HCT116 (cell line): ENCODE measurements around the gene DNAAF8. TPM values are rescaled to one million over a fixed set of nuclear protein-coding genes. Genes with fewer than 3 reads are reported as not detected.

ENCODE experiments used
- ATAC-seq: fragments of 200-7000 bp; cut with Tn5 transposase; 2 replicates; pipeline ENCODE4 v1.9.1; 2020; ENCODE audit warnings: mild to moderate bottlenecking, moderate library complexity
- BruUV-seq: library from RNA; stranded (reverse); fragments of 400-500 nt; replicated peaks from 2 replicates; lab custom pipeline; 2021; lab: Mats Ljungman, UMichigan
- CTCF ChIA-PET: fragments of 300-600 bp; sonication (Branson Sonifier 250); formaldehyde crosslinking; loops from one replicate; lab custom pipeline; 2021; ENCODE audit warnings: antibody characterized with exemption; lab: Charles Lee
- POLR2A ChIA-PET: fragments of 300-600, 350-600 bp; sonication (Branson Sonifier 250); formaldehyde crosslinking; loops from one replicate; lab custom pipeline; 2021; ENCODE audit warnings: antibody characterized with exemption; lab: Charles Lee
- RAD21 ChIA-PET, 2 experiments: fragments of 300-600 bp; sonication (Branson Sonifier 250); formaldehyde crosslinking; loops; one replicate each; lab custom pipeline; 2023; ENCODE audit warnings: low total read pairs in 2 of 2; ENCODE audit not compliant: uncharacterized antibody in 2 of 2, unreplicated experiment in 2 of 2, low non-redundant PET in 1 of 2; lab: Charles Lee
- DNase-seq: peaks from one replicate; pipeline ENCODE4 v3.0.0-alpha.2; 2010; ENCODE audit warnings: low read depth, low spot score
- H2AFZ ChIP-seq: fragments of 200-600 bp; shearing (Covaris generic), sonication (generic); 2 replicates; pipeline ENCODE4 v1.6.1; 2017; ENCODE audit warnings: low read depth, mixed run types, mixed read lengths, antibody characterized with exemption, low read length; ENCODE audit not compliant: poor library complexity, severe bottlenecking
- H3K27ac ChIP-seq: 2 replicates; pipeline ENCODE4 v1.5.1; 2012; ENCODE audit warnings: low read depth, low read length
- H3K27me3 ChIP-seq: fragments of 200-600 bp; sonication (generic); 2 replicates; pipeline ENCODE4 v1.6.1; 2016; ENCODE audit warnings: mixed run types, low read length, mixed read lengths; ENCODE audit not compliant: insufficient read depth
- H3K36me3 ChIP-seq, 2 experiments: fragments of 200-500 bp in 1 of 2; fragments of 200-600 bp in 1 of 2; sonication (Bioruptor generic) in 1 of 2; sonication (generic) in 1 of 2; 2 replicates each; pipeline versions ENCODE4 v1.5.1 to v1.6.1; 2014 to 2016; ENCODE audit warnings: low read length in 2 of 2, inconsistent platforms in 1 of 2, mixed read lengths in 1 of 2, mixed run types in 1 of 2; ENCODE audit not compliant: insufficient read depth in 2 of 2, control insufficient read depth in 1 of 2
- H3K4me1 ChIP-seq, 2 experiments: fragments of 200-600 bp in 1 of 2; sonication (generic) in 1 of 2; 2 replicates each; pipeline versions ENCODE4 v1.5.1 to v1.6.1; 2012 to 2017; ENCODE audit warnings: low read length in 2 of 2, inconsistent platforms in 1 of 2, mild to moderate bottlenecking in 1 of 2, mixed read lengths in 1 of 2, mixed run types in 1 of 2, moderate library complexity in 1 of 2; ENCODE audit not compliant: insufficient read depth in 2 of 2, control insufficient read depth in 1 of 2
- H3K4me2 ChIP-seq: fragments of 200-600 bp; sonication (generic); 2 replicates; pipeline ENCODE4 v1.6.1; 2017; ENCODE audit warnings: mixed run types, low read length, mixed read lengths
- H3K4me3 ChIP-seq, 2 experiments: fragments of 200-600 bp in 1 of 2; sonication (generic) in 1 of 2; replicated peaks in 1 of 2; 2 replicates each; pipeline ENCODE4 v1.5.1; 2011 to 2016; ENCODE audit warnings: low read length in 2 of 2, control low read depth in 1 of 2, low read depth in 1 of 2, mild to moderate bottlenecking in 1 of 2, mixed read lengths in 1 of 2, mixed run types in 1 of 2
- H3K79me2 ChIP-seq: fragments of 200-600 bp; sonication (generic); 2 replicates; pipeline ENCODE4 v1.6.1; 2017; ENCODE audit warnings: mild to moderate bottlenecking, mixed run types, low read length, moderate library complexity, mixed read lengths; ENCODE audit not compliant: insufficient read depth
- H3K9ac ChIP-seq: fragments of 200-600 bp; sonication (generic); 2 replicates; pipeline ENCODE4 v1.6.1; 2016; ENCODE audit warnings: low read length, mixed read lengths
- H3K9me2 ChIP-seq: fragments of 200-600 bp; sonication (generic), shearing (Covaris generic); 2 replicates; pipeline ENCODE4 v1.6.1; 2017; ENCODE audit warnings: mixed run types, mild to moderate bottlenecking, moderate library complexity; ENCODE audit not compliant: insufficient read depth
- H3K9me3 ChIP-seq, 2 experiments: fragments of 200-500 bp in 1 of 2; fragments of 200-600 bp in 1 of 2; sonication (Bioruptor generic) in 1 of 2; sonication (generic) in 1 of 2; 2 replicates each; pipeline ENCODE4 v1.6.1; 2014 to 2017; ENCODE audit warnings: low read length in 2 of 2, mixed read lengths in 2 of 2, inconsistent platforms in 1 of 2, low read depth in 1 of 2, mild to moderate bottlenecking in 1 of 2, mixed run types in 1 of 2, moderate library complexity in 1 of 2; ENCODE audit not compliant: control insufficient read depth in 1 of 2, insufficient read depth in 1 of 2
- H4K20me1 ChIP-seq: fragments of 200-600 bp; sonication (generic), shearing (Covaris generic); 2 replicates; pipeline ENCODE4 v1.6.1; 2017; ENCODE audit warnings: mixed run types, mild to moderate bottlenecking, moderate library complexity; ENCODE audit not compliant: insufficient read depth
- CEBPB ChIP-seq: IDR thresholded peaks from 2 replicates; pipeline ENCODE4 v1.6.1; 2012; ENCODE audit warnings: low read depth
- CTCF ChIP-seq, 3 experiments: fragments of 200-600 bp in 1 of 3; sonication (generic) in 1 of 3; IDR thresholded peaks in 2 of 3; conservative IDR thresholded peaks in 1 of 3; 2 replicates each; pipeline ENCODE4 v1.5.1; 2012 to 2017; ENCODE audit warnings: low read depth in 2 of 3, low read length in 2 of 3, antibody characterized with exemption in 1 of 3, borderline replicate concordance in 1 of 3, control low read depth in 1 of 3, mild to moderate bottlenecking in 1 of 3, mixed read lengths in 1 of 3, mixed run types in 1 of 3, moderate library complexity in 1 of 3; ENCODE audit not compliant: insufficient read depth in 1 of 3
- EZH2 ChIP-seq: fragments of 200-600 bp; sonication (generic); IDR thresholded peaks from 2 replicates; pipeline ENCODE4 v1.6.1; 2017; ENCODE audit warnings: antibody characterized with exemption, mixed run types
- EZH2phosphoT487 ChIP-seq: fragments of 200-600 bp; IDR thresholded peaks from 2 replicates; pipeline ENCODE4 v1.6.1; 2018; ENCODE audit warnings: antibody characterized with exemption, borderline replicate concordance
- JUND ChIP-seq: IDR thresholded peaks from 2 replicates; pipeline ENCODE4 v1.6.1; 2012
- POLR2A ChIP-seq: IDR thresholded peaks from 2 replicates; pipeline ENCODE4 v1.7.0; 2011; ENCODE audit warnings: borderline replicate concordance; ENCODE audit not compliant: insufficient read depth, insufficient read length; ENCODE audit errors: extremely low read depth
- POLR2AphosphoS5 ChIP-seq: IDR thresholded peaks from 2 replicates; pipeline ENCODE4 v1.6.1; 2011; ENCODE audit warnings: mild to moderate bottlenecking, low read depth, low read length, moderate library complexity
- RAD21 ChIP-seq: IDR thresholded peaks from 2 replicates; pipeline ENCODE4 v1.6.1; 2012; ENCODE audit warnings: low read depth, mild to moderate bottlenecking
- SRF ChIP-seq: IDR thresholded peaks from 2 replicates; pipeline ENCODE4 v1.6.1; 2012; ENCODE audit warnings: low read depth
- YY1 ChIP-seq: IDR thresholded peaks from 2 replicates; pipeline ENCODE4 v1.6.1; 2011; ENCODE audit warnings: low read length, low read depth, moderate library complexity, mild to moderate bottlenecking; ENCODE audit not compliant: insufficient replicate concordance; ENCODE audit errors: extremely low read depth
- ZFX ChIP-seq: fragments of 450-650 bp; IDR thresholded peaks from 2 replicates; pipeline ENCODE4 v1.6.1; 2017
- ZNF274 ChIP-seq: fragments of 200-500 bp; sonication (Bioruptor generic); IDR thresholded peaks from 2 replicates; pipeline ENCODE4 v1.6.1; 2014; ENCODE audit warnings: mild to moderate bottlenecking, low read depth, low read length, inconsistent platforms
- intact Hi-C: fragments of 100-400 bp; cut with micrococcal nuclease; formaldehyde crosslinking; loops from 2 replicates; pipeline ENCODE4 v1.10.0; 2022
- total RNA-seq: library from RNA; stranded (reverse); gene quantifications from one replicate; pipeline ENCODE4 v1.2.1, GENCODE V29; 2021; ENCODE audit not compliant: unreplicated experiment
- TF ChIP-seq, protein P1 (sequence below): IDR thresholded peaks from 2 replicates; pipeline ENCODE4 v1.6.1; 2011; ENCODE audit warnings: mild to moderate bottlenecking, low read length, moderate library complexity; ENCODE audit not compliant: insufficient replicate concordance; ENCODE audit errors: extremely low read depth
- TF ChIP-seq, protein P2 (sequence below): IDR thresholded peaks from 2 replicates; pipeline ENCODE4 v1.6.1; 2012

DNAAF8 gene
- total RNA-seq, 1 experiment from 2014 or later = 1.0 TPM

DNA sequence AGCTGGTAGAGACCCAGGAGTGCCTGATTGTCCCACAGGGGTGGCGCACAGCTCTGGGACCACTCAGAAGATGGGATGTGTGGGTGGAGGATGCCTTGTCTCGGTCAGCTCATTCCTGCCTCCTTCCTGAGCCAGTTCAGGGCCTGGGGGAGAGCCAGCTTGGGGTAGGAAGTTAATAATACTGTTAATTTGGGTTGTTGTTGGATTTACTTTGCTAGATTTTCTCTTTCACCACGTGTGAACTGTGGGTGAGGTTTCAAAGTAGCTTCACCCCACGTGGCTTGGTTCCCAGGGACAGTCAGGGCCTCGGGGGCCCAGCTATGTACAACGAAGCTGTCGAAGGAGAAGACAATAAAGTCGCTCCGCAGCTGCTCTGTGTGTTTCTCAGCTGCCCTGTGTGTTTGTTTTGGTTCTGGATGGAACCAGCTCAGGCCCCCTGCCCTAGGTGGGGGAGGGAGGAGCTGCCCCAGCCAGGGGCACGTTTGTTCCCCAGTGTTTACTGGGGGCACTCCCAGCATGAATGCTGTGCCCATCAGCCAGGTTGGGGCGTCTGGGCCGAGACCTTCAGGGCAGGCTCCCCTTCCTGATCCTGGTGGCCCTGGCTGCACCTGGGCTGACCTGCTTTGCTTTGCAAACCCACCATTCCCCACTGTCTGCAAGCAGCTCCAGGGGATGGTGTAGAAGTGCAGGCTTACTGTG is 38.7 kb upstream of the DNAAF8 start:
- Histone ChIP-seq H3K4me1 (peaks cover 8 to 16% of the 10 kb centered on the region in 2 experiments; a peak in 2 of 4 replicates), H3K36me3 (peaks cover 9 to 12% of the 10 kb centered on the region in 2 experiments; a peak in 3 of 4 replicates), H4K20me1 (no peaks in the 10 kb centered on the region), H2AFZ (no peak overlapping the region), H3K9me2 (no peaks in the 10 kb centered on the region), H3K4me3 (no peak overlapping the region), H3K27ac (no peak overlapping the region), H3K4me2 (no peak overlapping the region), H3K27me3 (no peaks in the 10 kb centered on the region), H3K9ac (no peak overlapping the region), H3K79me2 (no peaks in the 10 kb centered on the region; the same call in 1 of the 2 replicates), H3K9me3 (no peaks in the 10 kb centered on the region)
- intact Hi-C loops = no loop called here
- POLR2A ChIA-PET = no interaction called here
- CTCF ChIA-PET = interaction anchor here (1.6 kb wide), 1 partner anchor 260 kb away, joined by 6 read pairs; no protein-coding TSS in a partner anchor
- DNase-seq (no peak), ATAC-seq (no peak)
- RAD21 ChIA-PET = no interaction called here
- TF ChIP-seq CEBPB = no peak
- TF ChIP-seq ZNF274 = no peak
- TF ChIP-seq POLR2AphosphoS5 = no peak
- TF ChIP-seq, protein P1, sequence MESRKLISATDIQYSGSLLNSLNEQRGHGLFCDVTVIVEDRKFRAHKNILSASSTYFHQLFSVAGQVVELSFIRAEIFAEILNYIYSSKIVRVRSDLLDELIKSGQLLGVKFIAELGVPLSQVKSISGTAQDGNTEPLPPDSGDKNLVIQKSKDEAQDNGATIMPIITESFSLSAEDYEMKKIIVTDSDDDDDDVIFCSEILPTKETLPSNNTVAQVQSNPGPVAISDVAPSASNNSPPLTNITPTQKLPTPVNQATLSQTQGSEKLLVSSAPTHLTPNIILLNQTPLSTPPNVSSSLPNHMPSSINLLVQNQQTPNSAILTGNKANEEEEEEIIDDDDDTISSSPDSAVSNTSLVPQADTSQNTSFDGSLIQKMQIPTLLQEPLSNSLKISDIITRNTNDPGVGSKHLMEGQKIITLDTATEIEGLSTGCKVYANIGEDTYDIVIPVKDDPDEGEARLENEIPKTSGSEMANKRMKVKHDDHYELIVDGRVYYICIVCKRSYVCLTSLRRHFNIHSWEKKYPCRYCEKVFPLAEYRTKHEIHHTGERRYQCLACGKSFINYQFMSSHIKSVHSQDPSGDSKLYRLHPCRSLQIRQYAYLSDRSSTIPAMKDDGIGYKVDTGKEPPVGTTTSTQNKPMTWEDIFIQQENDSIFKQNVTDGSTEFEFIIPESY = no peak
- TF ChIP-seq EZH2 = no peak
- TF ChIP-seq RAD21 = no peak
- TF ChIP-seq YY1 = no peak
- TF ChIP-seq JUND = no peak
- TF ChIP-seq SRF = no peak
- TF ChIP-seq POLR2A = no peak
- no peak for TF ChIP-seq CTCF (IDR thresholded peaks at IDR 0.05 in 2 of 3, conservative IDR thresholded peaks at IDR 0.05 in 1 of 3; ENCODE audit: borderline replicate concordance in 1 of 3, insufficient read depth in 1 of 3, low read depth in 2 of 3, low read length in 2 of 3)
- TF ChIP-seq ZFX = no peak
- TF ChIP-seq EZH2phosphoT487 = no peak
- TF ChIP-seq, protein P2, sequence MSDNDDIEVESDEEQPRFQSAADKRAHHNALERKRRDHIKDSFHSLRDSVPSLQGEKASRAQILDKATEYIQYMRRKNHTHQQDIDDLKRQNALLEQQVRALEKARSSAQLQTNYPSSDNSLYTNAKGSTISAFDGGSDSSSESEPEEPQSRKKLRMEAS = no peak
- TF ChIP-seq, all 23 proteins: peak for 0
- BruUV-seq = no TSS peak
